Measurements from ENCODE around the gene SUPT7L. TPM values are rescaled to one million over a fixed set of nuclear protein-coding genes. Genes with fewer than 3 reads are reported as not detected.

SUPT7L gene
- polyA plus RNA-seq, 1 donor (not counting 4 experiments of a cell fraction or from before 2014, with no cell fraction given): 39.8 TPM

DNA sequence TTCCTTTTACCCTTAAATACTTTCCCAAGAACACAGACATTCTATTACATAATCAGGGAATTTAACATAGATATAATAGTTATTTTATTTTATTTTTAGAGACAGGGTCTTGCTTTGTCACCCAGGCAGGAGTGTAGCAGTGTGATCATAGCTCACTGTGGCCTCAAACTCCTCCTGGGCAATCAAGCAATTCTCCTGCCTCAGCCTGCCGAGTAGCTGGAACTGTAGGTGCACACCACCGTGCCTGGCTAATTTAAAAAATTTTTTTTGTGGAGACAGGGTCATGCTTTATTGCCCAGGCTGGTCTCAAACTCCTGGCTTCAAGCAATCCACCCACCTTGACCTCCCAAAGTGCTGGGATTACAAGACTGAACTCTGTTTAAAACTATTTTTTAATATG lies 45.9 kb upstream of the SUPT7L start:
- Histone ChIP-seq H2AFZ (ENCODE audit: control insufficient read depth, low read length) (no peak overlapping the region), H3K27me3 (ENCODE audit: control insufficient read depth, extremely low read depth, insufficient read depth, low read length) (no peaks in the 10 kb centered on the region), H3K9me1 (ENCODE audit: control insufficient read depth, extremely low read depth, insufficient read depth, low read length) (no peaks in the 10 kb centered on the region), H3K9ac (ENCODE audit: control insufficient read depth, extremely low read depth, insufficient read depth, low read length) (no peak overlapping the region), H3K27ac (ENCODE audit: control insufficient read depth, insufficient read depth, low read length) (no peak overlapping the region), H3K4me1 (ENCODE audit: control insufficient read depth, extremely low read depth, insufficient read depth, low read length) (peaks cover 40% of the 10 kb centered on the region), H4K20me1 (ENCODE audit: control insufficient read depth, extremely low read depth, insufficient read depth, low read length) (no peaks in the 10 kb centered on the region), H3K4me2 (ENCODE audit: control insufficient read depth, extremely low read depth, insufficient read depth, low read depth, low read length) (no peak overlapping the region), H3K36me3 (ENCODE audit: control insufficient read depth in 2 of 2, extremely low read depth in 1 of 2, insufficient read depth in 2 of 2, low read length in 2 of 2) (no peaks in the 10 kb centered on the region), H3K4me3 (ENCODE audit: control insufficient read depth in 2 of 3, extremely low read depth in 1 of 3, insufficient read depth in 2 of 3, low read depth in 1 of 3, low read length in 3 of 3) (no peak overlapping the region), H3K79me2 (ENCODE audit: control insufficient read depth, insufficient read depth, low read length) (no peaks in the 10 kb centered on the region), H3K9me3 (ENCODE audit: control insufficient read depth, low read depth, low read length) (no peaks in the 10 kb centered on the region)
- TF ChIP-seq, protein P1, sequence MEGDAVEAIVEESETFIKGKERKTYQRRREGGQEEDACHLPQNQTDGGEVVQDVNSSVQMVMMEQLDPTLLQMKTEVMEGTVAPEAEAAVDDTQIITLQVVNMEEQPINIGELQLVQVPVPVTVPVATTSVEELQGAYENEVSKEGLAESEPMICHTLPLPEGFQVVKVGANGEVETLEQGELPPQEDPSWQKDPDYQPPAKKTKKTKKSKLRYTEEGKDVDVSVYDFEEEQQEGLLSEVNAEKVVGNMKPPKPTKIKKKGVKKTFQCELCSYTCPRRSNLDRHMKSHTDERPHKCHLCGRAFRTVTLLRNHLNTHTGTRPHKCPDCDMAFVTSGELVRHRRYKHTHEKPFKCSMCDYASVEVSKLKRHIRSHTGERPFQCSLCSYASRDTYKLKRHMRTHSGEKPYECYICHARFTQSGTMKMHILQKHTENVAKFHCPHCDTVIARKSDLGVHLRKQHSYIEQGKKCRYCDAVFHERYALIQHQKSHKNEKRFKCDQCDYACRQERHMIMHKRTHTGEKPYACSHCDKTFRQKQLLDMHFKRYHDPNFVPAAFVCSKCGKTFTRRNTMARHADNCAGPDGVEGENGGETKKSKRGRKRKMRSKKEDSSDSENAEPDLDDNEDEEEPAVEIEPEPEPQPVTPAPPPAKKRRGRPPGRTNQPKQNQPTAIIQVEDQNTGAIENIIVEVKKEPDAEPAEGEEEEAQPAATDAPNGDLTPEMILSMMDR (optimal IDR thresholded peaks at IDR 0.05 in 1 of 3, IDR thresholded peaks at IDR 0.05 in 1 of 3, conservative IDR thresholded peaks at IDR 0.05 in 1 of 3; ENCODE audit: extremely low read depth in 1 of 3, insufficient read depth in 2 of 3, low read length in 3 of 3): no peak
- no peak for TF ChIP-seq EZH2 (IDR thresholded peaks at IDR 0.05; ENCODE audit: low read length)
- no peak for FAIRE-seq
- no peak for DNase-seq (ENCODE audit: low read depth, low spot score)
- dilution Hi-C loops (cut with MboI; ENCODE audit: extremely low pct_ligation_motif_present, low sequenced_read_pairs): no loop called here

DNA sequence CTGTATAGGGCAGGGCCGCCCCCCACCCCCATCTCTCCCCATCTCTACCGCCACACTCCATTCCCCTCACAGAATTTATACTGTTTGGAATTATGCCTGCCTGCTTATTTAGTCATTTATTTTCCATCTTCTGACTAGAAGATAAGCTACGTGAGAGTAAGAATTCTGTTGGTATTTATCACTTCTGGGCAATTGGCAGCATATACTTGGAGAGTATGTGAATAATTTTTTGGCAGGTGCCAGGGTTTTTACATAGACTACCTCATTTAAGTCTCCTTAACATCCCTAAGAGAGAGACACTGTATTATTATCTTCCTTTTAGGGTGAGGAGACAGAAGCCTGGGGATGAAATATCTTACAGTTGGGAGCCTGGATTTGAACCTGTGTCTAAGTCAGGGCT lies 45.3 kb upstream of the SUPT7L start:
- H3K36me3 ChIP-seq (ENCODE audit: control insufficient read depth in 2 of 2, extremely low read depth in 1 of 2, insufficient read depth in 2 of 2, low read length in 2 of 2): no peaks in the 10 kb centered on the region
- no peak for TF ChIP-seq EZH2 (IDR thresholded peaks at IDR 0.05; ENCODE audit: low read length)
- TF ChIP-seq, protein P1 (optimal IDR thresholded peaks at IDR 0.05 in 1 of 3, IDR thresholded peaks at IDR 0.05 in 1 of 3, conservative IDR thresholded peaks at IDR 0.05 in 1 of 3; ENCODE audit: extremely low read depth in 1 of 3, insufficient read depth in 2 of 3, low read length in 3 of 3): no peak
- no peaks in the 10 kb centered on the region for H3K9me3 ChIP-seq (ENCODE audit: control insufficient read depth, low read depth, low read length)
- dilution Hi-C loops (cut with MboI; ENCODE audit: extremely low pct_ligation_motif_present, low sequenced_read_pairs): no loop called here
- DNase-seq (ENCODE audit: low read depth, low spot score) (no peak), FAIRE-seq (no peak)
- no peak overlapping the region for H3K9ac ChIP-seq (ENCODE audit: control insufficient read depth, extremely low read depth, insufficient read depth, low read length)
- H3K9me1 ChIP-seq (ENCODE audit: control insufficient read depth, extremely low read depth, insufficient read depth, low read length): no peaks in the 10 kb centered on the region
- H4K20me1 ChIP-seq (ENCODE audit: control insufficient read depth, extremely low read depth, insufficient read depth, low read length): no peaks in the 10 kb centered on the region
- H2AFZ ChIP-seq (ENCODE audit: control insufficient read depth, low read length): no peak overlapping the region
- no peak overlapping the region for H3K4me3 ChIP-seq (ENCODE audit: control insufficient read depth in 2 of 3, extremely low read depth in 1 of 3, insufficient read depth in 2 of 3, low read depth in 1 of 3, low read length in 3 of 3)
- H3K79me2 ChIP-seq (ENCODE audit: control insufficient read depth, insufficient read depth, low read length): no peaks in the 10 kb centered on the region
- H3K4me1 ChIP-seq (ENCODE audit: control insufficient read depth, extremely low read depth, insufficient read depth, low read length): peaks cover 47% of the 10 kb centered on the region
- no peak overlapping the region for H3K27ac ChIP-seq (ENCODE audit: control insufficient read depth, insufficient read depth, low read length)
- H3K27me3 ChIP-seq (ENCODE audit: control insufficient read depth, extremely low read depth, insufficient read depth, low read length): no peaks in the 10 kb centered on the region
- no peak overlapping the region for H3K4me2 ChIP-seq (ENCODE audit: control insufficient read depth, extremely low read depth, insufficient read depth, low read depth, low read length)

Data from keratinocyte (primary cell).